Thyroid gland (tissue), 4 donors: ENCODE measurements around the gene KICS2.

Experiments
- POLR2A ChIP-seq, 2 donors: fragments of 450-650 bp; IDR thresholded peaks; one replicate each; pipeline ENCODE4 v1.6.1; 2017; ENCODE audit warnings: antibody characterized with exemption in 2 of 2, mild to moderate bottlenecking in 2 of 2, moderate library complexity in 1 of 2
- TF ChIP-seq, protein P1 (sequence below), 6 experiments: fragments of 200-600 bp in 3 of 6; fragments of 450-650 bp in 3 of 6; sonication (generic) in 3 of 6; IDR thresholded peaks; one replicate each; pipeline ENCODE4 v1.5.1; 2016 to 2019; ENCODE audit warnings: antibody characterized with exemption in 6 of 6, mild to moderate bottlenecking in 2 of 6, inconsistent platforms in 1 of 6, moderate library complexity in 1 of 6

DNA sequence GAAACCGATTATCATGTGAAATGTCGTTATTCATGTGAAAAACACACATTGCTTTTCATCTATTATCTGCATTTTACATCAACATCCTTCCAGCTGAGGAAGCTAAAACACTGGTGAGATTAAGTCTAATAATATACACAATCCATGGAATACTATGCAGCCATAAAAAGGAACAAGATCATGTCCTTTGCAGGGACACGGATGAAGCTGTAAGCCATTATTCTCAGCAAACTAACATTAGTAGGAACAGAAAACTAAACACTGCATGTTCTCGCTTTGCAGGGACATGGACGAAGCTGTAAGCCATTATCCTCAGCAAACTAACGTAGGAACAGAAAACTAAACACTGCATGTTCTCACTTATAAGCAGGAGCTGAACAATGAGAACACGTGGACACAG is 18.3 kb downstream of the KICS2 start:
- TF ChIP-seq, protein P1, sequence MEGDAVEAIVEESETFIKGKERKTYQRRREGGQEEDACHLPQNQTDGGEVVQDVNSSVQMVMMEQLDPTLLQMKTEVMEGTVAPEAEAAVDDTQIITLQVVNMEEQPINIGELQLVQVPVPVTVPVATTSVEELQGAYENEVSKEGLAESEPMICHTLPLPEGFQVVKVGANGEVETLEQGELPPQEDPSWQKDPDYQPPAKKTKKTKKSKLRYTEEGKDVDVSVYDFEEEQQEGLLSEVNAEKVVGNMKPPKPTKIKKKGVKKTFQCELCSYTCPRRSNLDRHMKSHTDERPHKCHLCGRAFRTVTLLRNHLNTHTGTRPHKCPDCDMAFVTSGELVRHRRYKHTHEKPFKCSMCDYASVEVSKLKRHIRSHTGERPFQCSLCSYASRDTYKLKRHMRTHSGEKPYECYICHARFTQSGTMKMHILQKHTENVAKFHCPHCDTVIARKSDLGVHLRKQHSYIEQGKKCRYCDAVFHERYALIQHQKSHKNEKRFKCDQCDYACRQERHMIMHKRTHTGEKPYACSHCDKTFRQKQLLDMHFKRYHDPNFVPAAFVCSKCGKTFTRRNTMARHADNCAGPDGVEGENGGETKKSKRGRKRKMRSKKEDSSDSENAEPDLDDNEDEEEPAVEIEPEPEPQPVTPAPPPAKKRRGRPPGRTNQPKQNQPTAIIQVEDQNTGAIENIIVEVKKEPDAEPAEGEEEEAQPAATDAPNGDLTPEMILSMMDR (IDR thresholded peaks at IDR 0.05), result no peak
- TF ChIP-seq POLR2A (IDR thresholded peaks at IDR 0.05), result no peak
